Suprapubic skin (tissue), 4 donors: ENCODE results near the gene RPEL1. TPM values are rescaled to one million over a fixed set of nuclear protein-coding genes. Genes with fewer than 3 reads are reported as not detected.
"Not testable (repeated sequence)": the region's sequence is repeated elsewhere in the genome, so short reads cannot be mapped to it uniquely, and the experiment has no call there.

ENCODE experiments used
- DNase-seq, 2 donors: peaks; one replicate each; pipeline ENCODE4 v3.0.0-alpha.2; 2019; ENCODE audit warnings: low spot score in 2 of 2
- H3K27ac ChIP-seq: fragments of 200-600 bp; sonication (generic); one replicate; pipeline ENCODE4 v1.5.1; 2019
- H3K27me3 ChIP-seq: fragments of 200-600 bp; sonication (generic); one replicate; pipeline ENCODE4 v1.5.1; 2019
- H3K36me3 ChIP-seq: fragments of 200-600 bp; sonication (generic); one replicate; pipeline ENCODE4 v1.5.1; 2019
- H3K4me1 ChIP-seq: fragments of 200-600 bp; sonication (generic); one replicate; pipeline ENCODE4 v1.5.1; 2019
- H3K4me3 ChIP-seq: fragments of 200-600 bp; sonication (generic); one replicate; pipeline ENCODE4 v1.5.1; 2019; ENCODE audit warnings: mild to moderate bottlenecking
- H3K9me3 ChIP-seq: fragments of 200-600 bp; sonication (generic); one replicate; pipeline ENCODE4 v1.5.1; 2019
- EP300 ChIP-seq: sonication (generic); formaldehyde crosslinking; IDR thresholded peaks from one replicate; pipeline ENCODE4 v1.6.1; 2017; ENCODE audit warnings: antibody characterized with exemption
- POLR2A ChIP-seq, 2 donors: fragments of 450-650 bp; IDR thresholded peaks; one replicate each; pipeline ENCODE4 v1.6.1; 2017; ENCODE audit warnings: antibody characterized with exemption in 2 of 2, mild to moderate bottlenecking in 2 of 2, moderate library complexity in 2 of 2
- POLR2AphosphoS5 ChIP-seq, 3 donors: sonication (generic); formaldehyde crosslinking; IDR thresholded peaks; one replicate each; pipeline ENCODE4 v1.6.1; 2017; ENCODE audit warnings: antibody characterized with exemption in 3 of 3
- WGBS: methylation state at CpG from one replicate; pipeline ENCODE4 v1.1.5; 2018; 5-methylcytosine and 5-hydroxymethylcytosine counted together
- total RNA-seq, 4 donors: library from RNA; depleted of rRNA; stranded (reverse); fragments of >200 nt; gene quantifications; one replicate each; pipeline ENCODE4 v1.1.0, GENCODE V29; 2016
- TF ChIP-seq, protein P1 (sequence below), 2 donors: fragments of 200-600 bp in 1 of 2; fragments of 450-650 bp in 1 of 2; sonication (generic) in 1 of 2; IDR thresholded peaks; one replicate each; pipeline ENCODE4 v1.5.1; 2016 to 2019; ENCODE audit warnings: antibody characterized with exemption in 2 of 2, mild to moderate bottlenecking in 1 of 2, moderate library complexity in 1 of 2

RPEL1 gene
- total RNA-seq, 4 donors from 2014 or later = not detected

DNA sequence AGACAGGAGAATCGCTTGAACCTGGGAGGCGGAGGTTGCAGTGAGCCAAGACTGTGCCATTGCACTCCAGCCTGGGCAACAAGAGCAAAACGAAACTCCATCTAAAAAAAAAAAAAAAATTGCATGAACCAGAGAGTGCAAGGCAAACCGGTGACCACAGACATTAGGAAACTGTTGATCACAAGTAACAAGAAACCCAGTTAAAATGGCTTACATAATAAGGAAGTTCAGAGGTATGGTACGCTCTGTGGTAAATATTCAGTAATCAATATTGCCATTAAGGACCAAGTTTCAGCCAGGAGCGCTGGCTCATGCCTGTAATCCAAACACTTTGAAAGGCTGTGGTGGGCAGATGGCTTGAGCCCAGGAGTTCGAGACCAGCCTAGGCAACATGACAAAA is 43.4 kb upstream of the RPEL1 start:
- H3K9me3 ChIP-seq = no peaks in the 10 kb centered on the region
- 83% methylated on average over 7 of the region's 7 CpGs for WGBS
- no peak overlapping the region for H3K4me3 ChIP-seq
- TF ChIP-seq POLR2AphosphoS5 (IDR thresholded peaks at IDR 0.05) (no peak), EP300 (no peak), POLR2A (IDR thresholded peaks at IDR 0.05) (no peak)
- TF ChIP-seq, protein P1, sequence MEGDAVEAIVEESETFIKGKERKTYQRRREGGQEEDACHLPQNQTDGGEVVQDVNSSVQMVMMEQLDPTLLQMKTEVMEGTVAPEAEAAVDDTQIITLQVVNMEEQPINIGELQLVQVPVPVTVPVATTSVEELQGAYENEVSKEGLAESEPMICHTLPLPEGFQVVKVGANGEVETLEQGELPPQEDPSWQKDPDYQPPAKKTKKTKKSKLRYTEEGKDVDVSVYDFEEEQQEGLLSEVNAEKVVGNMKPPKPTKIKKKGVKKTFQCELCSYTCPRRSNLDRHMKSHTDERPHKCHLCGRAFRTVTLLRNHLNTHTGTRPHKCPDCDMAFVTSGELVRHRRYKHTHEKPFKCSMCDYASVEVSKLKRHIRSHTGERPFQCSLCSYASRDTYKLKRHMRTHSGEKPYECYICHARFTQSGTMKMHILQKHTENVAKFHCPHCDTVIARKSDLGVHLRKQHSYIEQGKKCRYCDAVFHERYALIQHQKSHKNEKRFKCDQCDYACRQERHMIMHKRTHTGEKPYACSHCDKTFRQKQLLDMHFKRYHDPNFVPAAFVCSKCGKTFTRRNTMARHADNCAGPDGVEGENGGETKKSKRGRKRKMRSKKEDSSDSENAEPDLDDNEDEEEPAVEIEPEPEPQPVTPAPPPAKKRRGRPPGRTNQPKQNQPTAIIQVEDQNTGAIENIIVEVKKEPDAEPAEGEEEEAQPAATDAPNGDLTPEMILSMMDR (IDR thresholded peaks at IDR 0.05) = no peak
- peak in 1 of 2 donors; percentile 3 for DNase-seq
- no peaks in the 10 kb centered on the region for H3K27me3 ChIP-seq
- H3K27ac ChIP-seq = no peak overlapping the region
- H3K4me1 ChIP-seq = peaks cover 3% of the 10 kb centered on the region
- no peaks in the 10 kb centered on the region for H3K36me3 ChIP-seq

DNA sequence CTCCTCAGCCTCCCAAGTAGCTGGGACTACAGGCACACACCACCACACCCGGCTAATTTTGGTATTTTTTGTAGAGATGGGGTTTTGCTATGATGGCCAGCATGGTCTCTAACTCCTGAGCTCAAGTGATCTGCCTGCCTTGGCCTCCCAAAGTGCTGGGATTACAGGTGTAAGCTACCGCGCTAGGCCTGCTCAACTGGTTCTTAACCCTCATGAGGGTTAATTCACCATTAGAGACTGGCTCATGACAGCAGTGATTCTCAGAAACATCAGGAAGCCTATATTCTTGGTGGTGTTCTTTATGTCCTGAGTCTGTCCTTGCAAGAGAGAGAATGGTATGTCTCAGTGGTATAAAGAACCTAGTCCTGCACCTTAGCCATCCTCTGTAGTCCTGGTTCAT is 42.2 kb upstream of the RPEL1 start:
- Histone ChIP-seq H3K27ac (no peak overlapping the region), H3K4me1 (no peaks in the 10 kb centered on the region), H3K27me3 (no peaks in the 10 kb centered on the region), H3K9me3 (no peaks in the 10 kb centered on the region), H3K4me3 (no peak overlapping the region), H3K36me3 (no peaks in the 10 kb centered on the region)
- TF ChIP-seq POLR2AphosphoS5 (IDR thresholded peaks at IDR 0.05) = no peak
- TF ChIP-seq EP300 = no peak
- TF ChIP-seq, protein P1 (IDR thresholded peaks at IDR 0.05) = no peak
- no peak for TF ChIP-seq POLR2A (IDR thresholded peaks at IDR 0.05)
- WGBS = 91% methylated on average over 3 of the region's 3 CpGs
- no peak for DNase-seq

DNA sequence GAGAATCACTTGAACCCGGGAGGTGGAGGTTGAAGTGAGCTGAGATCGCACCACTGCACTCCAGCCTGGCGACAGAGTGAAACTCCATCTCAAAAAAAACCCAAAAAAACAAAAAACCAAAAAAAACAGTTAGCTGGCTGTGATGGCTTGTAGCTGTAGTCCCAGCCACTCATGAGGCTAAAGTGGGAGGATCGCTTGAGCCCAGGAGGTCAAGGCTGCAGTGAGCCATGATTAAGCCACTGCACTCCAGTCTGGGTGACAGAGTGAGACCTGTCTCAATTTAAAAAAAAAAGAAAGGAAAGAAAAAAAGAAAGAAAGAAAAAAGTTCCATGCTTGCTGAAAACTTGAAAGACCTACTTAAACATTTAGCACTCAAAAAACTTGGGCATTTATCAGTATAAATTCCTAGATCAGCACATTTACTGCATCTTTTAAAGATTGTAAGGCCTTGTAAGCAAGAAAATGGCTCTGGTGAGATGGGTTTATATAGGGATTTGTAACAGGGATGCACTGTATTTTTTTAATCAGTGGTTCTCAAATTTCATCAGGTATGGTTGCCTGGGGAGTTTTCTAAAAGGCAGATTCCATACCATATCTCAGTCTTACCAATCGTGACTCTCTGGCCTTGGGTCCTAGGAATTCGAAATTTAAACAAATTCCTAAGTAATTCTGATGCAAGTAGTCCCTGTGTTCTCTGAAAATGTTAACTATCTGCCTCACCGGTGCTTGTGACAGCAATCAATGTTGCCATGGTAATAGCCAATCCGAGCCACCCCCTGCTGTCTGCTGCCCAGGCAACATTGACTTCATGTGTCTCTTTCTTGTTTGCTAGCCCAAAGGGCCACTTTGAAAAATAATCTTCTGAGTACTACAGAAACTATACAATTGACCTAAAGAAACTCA is 41.1 kb upstream of the RPEL1 start:
- no peaks in the 10 kb centered on the region for H3K36me3 ChIP-seq
- no peaks in the 10 kb centered on the region for H3K27me3 ChIP-seq
- H3K9me3 ChIP-seq = no peaks in the 10 kb centered on the region
- TF ChIP-seq POLR2A (IDR thresholded peaks at IDR 0.05) (no peak), EP300 (no peak), POLR2AphosphoS5 (IDR thresholded peaks at IDR 0.05) (no peak)
- TF ChIP-seq, protein P1 (IDR thresholded peaks at IDR 0.05) = no peak
- no peak for DNase-seq
- no peak overlapping the region for H3K4me3 ChIP-seq
- H3K27ac ChIP-seq = no peak overlapping the region
- 64% methylated on average over 8 of the region's 8 CpGs for WGBS
- H3K4me1 ChIP-seq = no peaks in the 10 kb centered on the region

DNA sequence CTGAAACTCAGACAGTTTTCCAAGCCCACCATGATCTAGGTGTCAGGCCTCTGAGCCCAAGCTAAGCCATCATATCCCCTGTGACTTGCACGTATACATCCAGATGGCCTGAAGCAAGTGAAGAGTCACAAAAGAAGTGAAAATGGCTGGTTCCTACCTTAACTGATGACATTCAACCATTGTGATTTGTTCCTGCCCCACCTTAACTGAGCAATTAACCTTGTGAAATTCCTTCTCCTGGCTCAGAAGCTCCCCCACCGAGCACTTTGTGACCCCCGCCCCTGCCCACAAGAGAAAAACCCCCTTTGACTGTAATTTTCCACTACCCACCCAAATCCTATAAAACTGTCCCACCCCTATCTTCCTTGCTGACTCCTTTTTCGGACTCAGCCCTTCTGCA is 40.3 kb upstream of the RPEL1 start:
- not testable (repeated sequence) for H3K27me3 ChIP-seq, H3K36me3 ChIP-seq, H3K27ac ChIP-seq, H3K9me3 ChIP-seq, H3K4me1 ChIP-seq, DNase-seq, H3K4me3 ChIP-seq
- WGBS = 80% methylated on average over 4 of the region's 4 CpGs

DNA sequence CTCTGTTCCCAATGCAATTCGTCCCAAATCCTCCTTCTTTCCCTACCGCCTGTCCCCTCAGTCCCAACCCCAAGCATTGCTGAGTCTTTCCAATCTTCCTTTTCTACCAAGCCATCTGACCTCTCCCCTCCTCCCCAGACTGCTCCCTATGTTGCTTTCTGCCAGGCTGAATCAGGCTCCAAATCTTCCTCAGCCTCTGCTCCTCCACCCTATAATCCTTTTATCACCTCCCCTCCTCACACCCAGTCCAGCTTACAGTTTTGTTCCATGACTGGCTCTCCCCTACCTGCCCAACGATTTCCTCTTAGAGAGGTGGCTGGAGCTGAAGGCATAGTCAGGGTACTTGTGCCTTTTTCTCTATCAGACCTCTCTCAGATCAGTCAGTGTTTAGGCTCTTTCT is 39.0 kb upstream of the RPEL1 start:
- not testable (repeated sequence) for H3K27ac ChIP-seq, H3K4me3 ChIP-seq, H3K36me3 ChIP-seq, H3K4me1 ChIP-seq, H3K9me3 ChIP-seq, H3K27me3 ChIP-seq
- 78% methylated on average over 3 of the region's 3 CpGs for WGBS
- peak in 1 of 2 donors; percentile 5 for DNase-seq

DNA sequence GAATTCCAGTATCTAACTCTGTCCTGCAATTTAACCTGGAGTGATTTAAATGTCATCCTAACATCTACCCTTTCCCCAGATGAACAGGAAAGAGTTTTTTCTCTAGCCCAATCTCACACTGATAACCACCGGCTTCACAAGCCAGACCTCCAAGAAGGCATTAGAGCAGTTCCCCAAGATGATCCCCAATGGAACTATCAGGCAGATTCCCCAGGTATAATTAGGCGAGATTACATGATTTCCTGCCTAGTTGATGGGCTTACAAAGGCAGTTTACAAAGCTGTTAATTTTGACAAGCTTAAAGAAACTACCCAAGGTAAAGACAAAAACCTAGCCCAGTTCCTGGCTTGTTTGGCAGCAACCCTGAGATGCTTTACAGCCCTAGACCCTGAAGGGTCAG is 38.5 kb upstream of the RPEL1 start:
- Histone ChIP-seq H3K9me3 (no peaks in the 10 kb centered on the region), H3K27me3 (no peaks in the 10 kb centered on the region), H3K4me1 (no peaks in the 10 kb centered on the region), H3K27ac (no peak overlapping the region), H3K36me3 (no peaks in the 10 kb centered on the region), H3K4me3 (no peak overlapping the region)
- TF ChIP-seq POLR2A (IDR thresholded peaks at IDR 0.05) = no peak
- TF ChIP-seq EP300 = no peak
- TF ChIP-seq, protein P1 (IDR thresholded peaks at IDR 0.05) = no peak
- no peak for TF ChIP-seq POLR2AphosphoS5 (IDR thresholded peaks at IDR 0.05)
- DNase-seq = no peak
- 75% methylated on average over 2 of the region's 2 CpGs for WGBS

DNA sequence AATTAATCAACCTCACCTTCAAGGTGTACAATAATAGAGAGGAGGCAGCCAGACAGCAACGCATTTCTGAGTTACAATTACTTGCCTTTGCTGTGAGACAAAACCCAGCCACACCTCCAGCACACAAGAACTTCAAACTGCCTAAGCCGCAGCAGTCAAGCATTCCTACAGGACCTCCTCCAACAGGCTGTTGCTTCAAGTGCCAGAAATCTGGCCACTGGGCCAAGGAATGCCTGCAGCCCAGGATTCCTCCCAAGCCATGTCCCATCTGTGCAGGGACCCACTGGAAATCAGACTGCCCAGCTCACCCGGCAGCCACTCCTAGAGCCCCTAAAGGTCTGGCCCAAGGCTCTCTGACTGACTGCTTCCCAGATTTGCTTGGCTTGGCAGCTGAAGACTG is 38.0 kb upstream of the RPEL1 start:
- WGBS = 54% methylated on average over 3 of the region's 3 CpGs
- not testable (repeated sequence) for H3K27me3 ChIP-seq, H3K9me3 ChIP-seq, H3K27ac ChIP-seq, H3K36me3 ChIP-seq, H3K4me3 ChIP-seq, H3K4me1 ChIP-seq
- peak in 1 of 2 donors; percentile 5 for DNase-seq

DNA sequence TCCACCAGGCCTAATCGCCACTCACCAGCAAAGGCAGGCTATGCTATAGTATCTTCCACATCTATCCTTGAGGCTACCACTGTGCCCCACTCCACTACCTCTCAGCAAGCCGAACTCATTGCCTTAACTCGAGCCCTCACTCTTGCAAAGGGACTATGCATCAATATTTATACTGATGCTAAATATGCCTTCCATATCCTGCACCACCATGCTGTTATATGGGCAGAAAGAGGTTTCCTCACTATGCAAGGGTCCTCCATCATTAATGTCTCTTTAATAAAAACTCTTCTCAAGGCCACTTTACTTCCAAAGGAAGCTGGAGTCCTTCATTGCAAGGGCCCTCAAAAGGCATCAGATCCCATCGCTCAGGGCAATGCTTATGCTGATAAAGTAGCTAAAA is 35.4 kb upstream of the RPEL1 start:
- 94% methylated on average over 4 of the region's 4 CpGs for WGBS
- not testable (repeated sequence) for H3K9me3 ChIP-seq, H3K4me3 ChIP-seq, H3K27me3 ChIP-seq, H3K4me1 ChIP-seq, H3K36me3 ChIP-seq, H3K27ac ChIP-seq
- peak in 1 of 2 donors; percentile 5 for DNase-seq
